Measurements from ENCODE around the gene ADCY3. TPM values are rescaled to one million over a fixed set of nuclear protein-coding genes. Genes with fewer than 3 reads are reported as not detected.

The ADCY3 gene
- polyA plus RNA-seq, 2 donors: 15.2 to 32.0 TPM

- Histone ChIP-seq H3K27ac (ENCODE audit: low read depth in 2 of 2, low read length in 1 of 2) (no peak overlapping the region), H3K9me3 (ENCODE audit: control insufficient read depth in 2 of 2, insufficient read depth in 1 of 2, low read depth in 1 of 2, low read length in 1 of 2) (no peaks in the 10 kb centered on the region), H3K4me3 (ENCODE audit: low read depth in 1 of 2, low read length in 2 of 2) (no peak overlapping the region), H3K36me3 (ENCODE audit: control insufficient read depth in 2 of 2, insufficient read depth in 2 of 2, low read length in 1 of 2) (no peaks in the 10 kb centered on the region), H3K27me3 (ENCODE audit: control insufficient read depth in 1 of 2, insufficient read depth in 2 of 2, low read length in 2 of 2) (no peaks in the 10 kb centered on the region), H3K4me1 (ENCODE audit: control insufficient read depth in 2 of 2, insufficient read depth in 2 of 2, low read length in 1 of 2) (peaks cover 0 to 5% of the 10 kb centered on the region in 2 donors)
Observed at GRCh38 chr2:24928036-24928435, 8.0 kb upstream of the ADCY3 start.

- H3K4me3 ChIP-seq (ENCODE audit: low read depth in 1 of 2, low read length in 2 of 2): peak overlapping the region; percentile 15 to 19
- H3K27me3 ChIP-seq (ENCODE audit: control insufficient read depth in 1 of 2, insufficient read depth in 2 of 2, low read length in 2 of 2): no peaks in the 10 kb centered on the region
- H3K27ac ChIP-seq (ENCODE audit: low read depth in 2 of 2, low read length in 1 of 2): peak overlapping the region; percentile 47 to 52
- WGBS, 2 donors: 12 to 20% methylated on average over 33 of the region's 33 CpGs
- peaks cover 0 to 5% of the 10 kb centered on the region in 2 donors for H3K4me1 ChIP-seq (ENCODE audit: control insufficient read depth in 2 of 2, insufficient read depth in 2 of 2, low read length in 1 of 2)
- no peaks in the 10 kb centered on the region for H3K36me3 ChIP-seq (ENCODE audit: control insufficient read depth in 2 of 2, insufficient read depth in 2 of 2, low read length in 1 of 2)
- no peaks in the 10 kb centered on the region for H3K9me3 ChIP-seq (ENCODE audit: control insufficient read depth in 2 of 2, insufficient read depth in 1 of 2, low read depth in 1 of 2, low read length in 1 of 2)
Observed at GRCh38 chr2:24926602-24927252, 6.7 kb upstream of the ADCY3 start.

GRCh38 chr2:24926220-24926601 lies 6.2 kb upstream of the ADCY3 start:
- Histone ChIP-seq H3K4me1 (ENCODE audit: control insufficient read depth in 2 of 2, insufficient read depth in 2 of 2, low read length in 1 of 2) (peaks cover 0 to 5% of the 10 kb centered on the region in 2 donors), H3K9me3 (ENCODE audit: control insufficient read depth in 2 of 2, insufficient read depth in 1 of 2, low read depth in 1 of 2, low read length in 1 of 2) (no peaks in the 10 kb centered on the region), H3K4me3 (ENCODE audit: low read depth in 1 of 2, low read length in 2 of 2) (peak overlapping the region in 1 of 2 donors; percentile 15), H3K36me3 (ENCODE audit: control insufficient read depth in 2 of 2, insufficient read depth in 2 of 2, low read length in 1 of 2) (no peaks in the 10 kb centered on the region), H3K27me3 (ENCODE audit: control insufficient read depth in 1 of 2, insufficient read depth in 2 of 2, low read length in 2 of 2) (no peaks in the 10 kb centered on the region), H3K27ac (ENCODE audit: low read depth in 2 of 2, low read length in 1 of 2) (no peak overlapping the region)
- 76 to 82% methylated on average over 12 to 14 of the region's 14 CpGs for WGBS, 2 donors

GRCh38 chr2:24925815-24926214 lies 5.8 kb upstream of the ADCY3 start:
- Histone ChIP-seq H3K27ac (ENCODE audit: low read depth in 2 of 2, low read length in 1 of 2) (no peak overlapping the region), H3K36me3 (ENCODE audit: control insufficient read depth in 2 of 2, insufficient read depth in 2 of 2, low read length in 1 of 2) (no peaks in the 10 kb centered on the region), H3K9me3 (ENCODE audit: control insufficient read depth in 2 of 2, insufficient read depth in 1 of 2, low read depth in 1 of 2, low read length in 1 of 2) (no peaks in the 10 kb centered on the region), H3K4me1 (ENCODE audit: control insufficient read depth in 2 of 2, insufficient read depth in 2 of 2, low read length in 1 of 2) (peaks cover 0 to 5% of the 10 kb centered on the region in 2 donors), H3K27me3 (ENCODE audit: control insufficient read depth in 1 of 2, insufficient read depth in 2 of 2, low read length in 2 of 2) (no peaks in the 10 kb centered on the region), H3K4me3 (ENCODE audit: low read depth in 1 of 2, low read length in 2 of 2) (no peak overlapping the region)
- 91 to 92% methylated on average over 10 of the region's 10 CpGs for WGBS, 2 donors

GRCh38 chr2:24924732-24925131 lies 4.7 kb upstream of the ADCY3 start:
- Histone ChIP-seq H3K4me3 (ENCODE audit: low read depth in 1 of 2, low read length in 2 of 2) (no peak overlapping the region), H3K27ac (ENCODE audit: low read depth in 2 of 2, low read length in 1 of 2) (no peak overlapping the region), H3K4me1 (ENCODE audit: control insufficient read depth in 2 of 2, insufficient read depth in 2 of 2, low read length in 1 of 2) (peaks cover 0 to 5% of the 10 kb centered on the region in 2 donors), H3K36me3 (ENCODE audit: control insufficient read depth in 2 of 2, insufficient read depth in 2 of 2, low read length in 1 of 2) (no peaks in the 10 kb centered on the region), H3K27me3 (ENCODE audit: control insufficient read depth in 1 of 2, insufficient read depth in 2 of 2, low read length in 2 of 2) (no peaks in the 10 kb centered on the region), H3K9me3 (ENCODE audit: control insufficient read depth in 2 of 2, insufficient read depth in 1 of 2, low read depth in 1 of 2, low read length in 1 of 2) (no peaks in the 10 kb centered on the region)
- WGBS, 2 donors: 85 to 91% methylated on average over 6 of the region's 6 CpGs

- 81 to 88% methylated on average over 5 of the region's 5 CpGs for WGBS, 2 donors
- Histone ChIP-seq H3K27ac (ENCODE audit: low read depth in 2 of 2, low read length in 1 of 2) (no peak overlapping the region), H3K36me3 (ENCODE audit: control insufficient read depth in 2 of 2, insufficient read depth in 2 of 2, low read length in 1 of 2) (no peaks in the 10 kb centered on the region), H3K4me3 (ENCODE audit: low read depth in 1 of 2, low read length in 2 of 2) (no peak overlapping the region), H3K9me3 (ENCODE audit: control insufficient read depth in 2 of 2, insufficient read depth in 1 of 2, low read depth in 1 of 2, low read length in 1 of 2) (no peaks in the 10 kb centered on the region), H3K27me3 (ENCODE audit: control insufficient read depth in 1 of 2, insufficient read depth in 2 of 2, low read length in 2 of 2) (no peaks in the 10 kb centered on the region), H3K4me1 (ENCODE audit: control insufficient read depth in 2 of 2, insufficient read depth in 2 of 2, low read length in 1 of 2) (peaks cover 0 to 5% of the 10 kb centered on the region in 2 donors)
Observed at GRCh38 chr2:24924266-24924665, 4.2 kb upstream of the ADCY3 start.

GRCh38 chr2:24923106-24923505 lies 3.1 kb upstream of the ADCY3 start:
- no peaks in the 10 kb centered on the region for H3K27me3 ChIP-seq (ENCODE audit: control insufficient read depth in 1 of 2, insufficient read depth in 2 of 2, low read length in 2 of 2)
- peaks cover 0 to 3% of the 10 kb centered on the region in 2 donors for H3K36me3 ChIP-seq (ENCODE audit: control insufficient read depth in 2 of 2, insufficient read depth in 2 of 2, low read length in 1 of 2)
- 95 to 96% methylated on average over 10 of the region's 10 CpGs for WGBS, 2 donors

GRCh38 chr2:24922556-24922955 lies 2.5 kb upstream of the ADCY3 start:
- no peak overlapping the region for H3K27ac ChIP-seq (ENCODE audit: low read depth in 2 of 2, low read length in 1 of 2)
- WGBS, 2 donors: 96 to 100% methylated on average over 1 of the region's 1 CpG
- H3K36me3 ChIP-seq (ENCODE audit: control insufficient read depth in 2 of 2, insufficient read depth in 2 of 2, low read length in 1 of 2): peaks cover 0 to 6% of the 10 kb centered on the region in 2 donors
- no peaks in the 10 kb centered on the region for H3K27me3 ChIP-seq (ENCODE audit: control insufficient read depth in 1 of 2, insufficient read depth in 2 of 2, low read length in 2 of 2)
- no peaks in the 10 kb centered on the region for H3K9me3 ChIP-seq (ENCODE audit: control insufficient read depth in 2 of 2, insufficient read depth in 1 of 2, low read depth in 1 of 2, low read length in 1 of 2)
- H3K4me3 ChIP-seq (ENCODE audit: low read depth in 1 of 2, low read length in 2 of 2): no peak overlapping the region
- H3K4me1 ChIP-seq (ENCODE audit: control insufficient read depth in 2 of 2, insufficient read depth in 2 of 2, low read length in 1 of 2): peaks cover 2 to 20% of the 10 kb centered on the region in 2 donors

More at GRCh38 chr2:24923106-24923505, 3.1 kb upstream of the ADCY3 start:
- no peak overlapping the region for H3K4me3 ChIP-seq (ENCODE audit: low read depth in 1 of 2, low read length in 2 of 2)
- no peaks in the 10 kb centered on the region for H3K9me3 ChIP-seq (ENCODE audit: control insufficient read depth in 2 of 2, insufficient read depth in 1 of 2, low read depth in 1 of 2, low read length in 1 of 2)
- H3K27ac ChIP-seq (ENCODE audit: low read depth in 2 of 2, low read length in 1 of 2): no peak overlapping the region
- H3K4me1 ChIP-seq (ENCODE audit: control insufficient read depth in 2 of 2, insufficient read depth in 2 of 2, low read length in 1 of 2): peaks cover 2 to 14% of the 10 kb centered on the region in 2 donors

- Histone ChIP-seq H3K4me3 (ENCODE audit: low read depth in 1 of 2, low read length in 2 of 2) (peak overlapping the region; percentile 68 to 83), H3K4me1 (ENCODE audit: control insufficient read depth in 2 of 2, insufficient read depth in 2 of 2, low read length in 1 of 2) (peaks cover 2 to 19% of the 10 kb centered on the region in 2 donors), H3K9me3 (ENCODE audit: control insufficient read depth in 2 of 2, insufficient read depth in 1 of 2, low read depth in 1 of 2, low read length in 1 of 2) (no peaks in the 10 kb centered on the region), H3K27ac (ENCODE audit: low read depth in 2 of 2, low read length in 1 of 2) (no peak overlapping the region), H3K27me3 (ENCODE audit: control insufficient read depth in 1 of 2, insufficient read depth in 2 of 2, low read length in 2 of 2) (no peaks in the 10 kb centered on the region), H3K36me3 (ENCODE audit: control insufficient read depth in 2 of 2, insufficient read depth in 2 of 2, low read length in 1 of 2) (peaks cover 0 to 10% of the 10 kb centered on the region in 2 donors)
- 27 to 29% methylated on average over 13 of the region's 13 CpGs for WGBS, 2 donors
Observed at GRCh38 chr2:24920809-24921441, 888 bp upstream of the ADCY3 start.

All from esophagus (tissue), 2 donors.